ENCODE results near the gene RBFOX2.

DNA sequence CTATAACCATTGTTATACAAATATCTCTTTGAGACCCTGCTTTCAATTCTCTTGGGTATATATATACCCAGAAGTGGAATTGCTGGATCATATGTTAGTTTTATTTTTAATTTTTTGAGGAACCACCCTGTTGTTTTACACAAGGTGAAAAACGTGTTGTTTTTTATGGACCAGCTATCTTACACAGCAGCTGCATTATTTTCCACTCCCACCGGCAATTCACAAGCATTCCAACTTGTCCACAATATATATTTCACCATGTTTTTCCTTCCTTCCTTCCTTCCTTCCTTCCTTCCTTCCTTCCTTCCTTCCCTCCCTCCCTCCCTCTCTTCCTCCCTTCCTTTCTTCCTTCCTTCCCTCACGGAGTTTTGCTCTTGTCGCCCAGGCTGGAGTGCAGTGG lies 317.3 kb downstream of the RBFOX2 start:
- TF ChIP-seq, protein P1, sequence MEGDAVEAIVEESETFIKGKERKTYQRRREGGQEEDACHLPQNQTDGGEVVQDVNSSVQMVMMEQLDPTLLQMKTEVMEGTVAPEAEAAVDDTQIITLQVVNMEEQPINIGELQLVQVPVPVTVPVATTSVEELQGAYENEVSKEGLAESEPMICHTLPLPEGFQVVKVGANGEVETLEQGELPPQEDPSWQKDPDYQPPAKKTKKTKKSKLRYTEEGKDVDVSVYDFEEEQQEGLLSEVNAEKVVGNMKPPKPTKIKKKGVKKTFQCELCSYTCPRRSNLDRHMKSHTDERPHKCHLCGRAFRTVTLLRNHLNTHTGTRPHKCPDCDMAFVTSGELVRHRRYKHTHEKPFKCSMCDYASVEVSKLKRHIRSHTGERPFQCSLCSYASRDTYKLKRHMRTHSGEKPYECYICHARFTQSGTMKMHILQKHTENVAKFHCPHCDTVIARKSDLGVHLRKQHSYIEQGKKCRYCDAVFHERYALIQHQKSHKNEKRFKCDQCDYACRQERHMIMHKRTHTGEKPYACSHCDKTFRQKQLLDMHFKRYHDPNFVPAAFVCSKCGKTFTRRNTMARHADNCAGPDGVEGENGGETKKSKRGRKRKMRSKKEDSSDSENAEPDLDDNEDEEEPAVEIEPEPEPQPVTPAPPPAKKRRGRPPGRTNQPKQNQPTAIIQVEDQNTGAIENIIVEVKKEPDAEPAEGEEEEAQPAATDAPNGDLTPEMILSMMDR (conservative IDR thresholded peaks at IDR 0.05 in 1 of 2, IDR thresholded peaks at IDR 0.05 in 1 of 2; ENCODE audit: low read depth in 1 of 2, low read length in 2 of 2): no peak
- no peak for TF ChIP-seq EZH2 (IDR thresholded peaks at IDR 0.05; ENCODE audit: low read length, missing control alignments)

Data from fibroblast of lung (primary cell).